Fibroblast of peridontal ligament (primary cell): ENCODE results near the gene CHD2.
"Not testable (repeated sequence)": the region's sequence is repeated elsewhere in the genome, so short reads cannot be mapped to it uniquely, and the experiment has no call there.

Experiments used
- DNase-seq: peaks from one replicate; pipeline ENCODE4 v3.0.0-alpha.2; 2010; ENCODE audit errors: extremely low read depth

Gene CHD2

DNA sequence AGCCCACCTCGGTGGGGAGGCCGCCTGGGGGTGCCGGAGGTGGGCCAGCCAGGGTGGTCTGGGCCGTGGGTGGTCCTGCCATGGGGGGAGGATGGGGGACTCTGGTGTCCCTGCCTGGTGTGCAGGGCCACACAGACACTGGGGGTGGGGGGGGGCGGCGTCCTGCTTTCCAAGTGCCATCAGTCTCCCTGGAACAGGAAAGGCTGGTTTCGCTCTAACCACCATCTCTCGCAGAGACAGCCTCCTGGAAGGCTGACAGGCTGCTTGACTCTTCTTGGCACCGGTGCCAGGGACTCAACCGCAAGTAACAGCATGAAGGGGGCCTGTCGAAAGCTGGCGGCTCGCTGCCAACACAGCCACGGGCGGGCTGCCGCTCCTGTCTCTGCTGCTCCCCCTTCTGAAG lies 148.6 kb downstream of the CHD2 start:
- DNase-seq, result no peak

GRCh38 chr15:93049233-93049632 lies 149.1 kb downstream of the CHD2 start:
- no peak for DNase-seq

GRCh38 chr15:93049914-93050578 lies 149.9 kb downstream of the CHD2 start:
- DNase-seq, result no peak

GRCh38 chr15:93050648-93051047 lies 150.5 kb downstream of the CHD2 start:
- no peak for DNase-seq

- DNase-seq, result no peak
These were observed 151.3 kb downstream of the CHD2 start for GRCh38 chr15:93051236-93052089.

DNA sequence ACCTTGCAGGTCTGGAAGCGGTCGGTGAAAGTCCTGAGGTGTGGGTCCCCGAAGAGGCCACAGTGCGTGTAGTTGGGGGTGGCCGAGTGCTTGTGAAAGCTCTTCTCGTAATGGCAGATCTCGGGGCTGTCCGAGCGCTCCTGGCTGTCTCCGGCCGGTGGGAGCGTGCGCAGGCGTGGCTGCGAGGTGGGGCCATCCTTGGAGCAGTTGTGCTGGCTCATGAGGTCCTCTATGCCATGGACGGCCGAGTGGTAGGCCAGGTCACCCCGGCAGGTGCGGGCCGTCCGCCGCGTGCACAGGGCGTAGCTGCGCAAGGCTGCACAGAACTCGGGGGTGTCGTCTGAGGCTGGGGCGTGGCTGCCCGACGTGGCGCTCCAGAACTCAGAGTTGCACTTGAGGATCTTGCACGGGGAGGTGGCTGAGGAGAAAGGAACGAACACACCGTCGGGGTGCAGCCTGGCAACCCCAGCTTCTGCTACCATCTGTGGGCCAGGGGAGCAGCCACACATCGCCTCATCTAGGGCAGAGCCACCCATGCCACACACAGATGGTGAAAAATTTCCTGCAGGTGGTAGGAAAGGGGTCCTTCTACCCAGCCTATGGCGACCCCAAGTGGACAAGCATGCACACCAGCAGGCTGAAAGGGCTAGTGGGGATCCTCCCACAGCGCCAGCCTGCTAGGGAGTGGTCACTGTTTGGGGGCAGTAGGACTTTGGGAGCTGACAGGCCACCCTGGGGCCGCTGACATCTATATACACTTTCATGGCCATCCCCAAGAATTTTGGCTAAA lies 152.2 kb downstream of the CHD2 start:
- no peak for DNase-seq

- DNase-seq, result no peak
These were observed 155.1 kb downstream of the CHD2 start for GRCh38 chr15:93055211-93055610.

DNA sequence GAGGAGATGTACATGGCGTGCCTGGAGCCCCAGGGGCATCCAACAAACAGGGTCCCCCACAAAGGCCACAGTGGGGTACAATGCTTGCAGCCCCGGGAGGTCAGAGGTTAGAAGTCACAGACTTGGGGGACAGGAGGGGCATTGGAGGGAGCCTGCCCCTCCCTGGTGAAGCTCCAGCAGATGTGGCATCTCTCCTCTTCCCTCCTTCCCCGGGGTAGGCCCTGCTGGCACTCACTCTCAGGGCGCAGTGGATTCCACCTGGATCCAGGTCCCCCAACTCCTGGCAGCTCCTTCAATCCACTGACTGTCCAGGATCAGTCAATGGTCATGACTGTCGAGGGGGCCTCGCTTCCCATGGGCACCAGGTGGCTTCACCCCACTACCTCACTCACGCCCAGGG lies 156.7 kb downstream of the CHD2 start:
- DNase-seq, result no peak

GRCh38 chr15:93057618-93058017 lies 157.5 kb downstream of the CHD2 start:
- no peak for DNase-seq

GRCh38 chr15:93058128-93058527 lies 158.0 kb downstream of the CHD2 start:
- no peak for DNase-seq

- no peak for DNase-seq
These were observed 158.8 kb downstream of the CHD2 start for GRCh38 chr15:93058904-93059427.

DNA sequence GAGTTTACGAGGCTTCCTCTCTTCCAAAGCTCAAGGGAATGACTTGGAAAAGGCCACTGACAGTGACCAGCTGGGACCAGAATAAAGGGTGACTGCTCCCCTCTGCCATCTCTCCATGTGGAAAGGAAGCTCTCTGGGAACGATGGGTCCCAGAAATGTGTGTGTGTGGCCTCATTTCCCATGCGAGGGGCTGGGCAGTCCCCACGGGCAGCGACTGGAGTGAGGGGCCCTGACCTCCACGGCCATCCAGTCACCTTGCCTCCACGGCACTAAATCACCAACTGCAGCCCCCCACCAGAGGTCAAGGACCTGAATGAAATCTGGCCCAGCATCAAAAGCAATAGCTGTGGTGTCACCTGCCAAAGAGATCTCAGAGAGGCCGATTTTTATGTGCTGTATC lies 159.3 kb downstream of the CHD2 start:
- no peak for DNase-seq

- DNase-seq, result no peak
These were observed 160.5 kb downstream of the CHD2 start for GRCh38 chr15:93060336-93061248.

GRCh38 chr15:93062628-93063261 lies 162.6 kb downstream of the CHD2 start:
- DNase-seq, result not testable (repeated sequence)

GRCh38 chr15:93063262-93063671 lies 163.1 kb downstream of the CHD2 start:
- no peak for DNase-seq

GRCh38 chr15:93063796-93064690 lies 163.9 kb downstream of the CHD2 start:
- DNase-seq, result no peak

DNA sequence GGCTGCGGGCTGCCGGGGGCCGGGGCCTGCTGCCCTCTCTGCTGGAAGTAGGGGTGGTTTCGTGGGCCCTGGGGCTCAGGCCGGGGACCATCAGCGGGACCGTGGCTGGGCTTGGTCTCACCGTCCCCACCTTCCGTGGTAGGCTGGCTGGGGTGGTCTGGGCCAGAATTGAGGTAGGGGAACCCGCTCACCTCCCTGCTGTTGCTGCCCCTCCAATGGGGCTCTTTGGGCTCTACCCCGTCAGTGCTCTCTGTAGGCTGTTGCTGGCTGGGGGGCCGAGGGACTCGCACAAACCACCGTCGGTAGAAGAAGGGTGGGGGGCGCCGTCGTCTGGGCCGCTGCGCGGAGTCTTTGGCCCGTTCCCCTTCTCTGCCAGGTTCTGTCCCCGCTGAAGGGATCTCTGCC lies 165.5 kb downstream of the CHD2 start:
- no peak for DNase-seq

GRCh38 chr15:93066224-93066681 lies 166.1 kb downstream of the CHD2 start:
- DNase-seq, result no peak

GRCh38 chr15:93066834-93067648 lies 166.9 kb downstream of the CHD2 start:
- peak; percentile 36 for DNase-seq
